ENCODE data around the gene ANXA11.
"Not testable (repeated sequence)": the region's sequence is repeated elsewhere in the genome, so short reads cannot be mapped to it uniquely, and the experiment has no call there.

ANXA11 gene

GRCh38 chr10:80164596-80164995 lies 40.7 kb downstream of the ANXA11 start:
- no peak for DNase-seq

GRCh38 chr10:80163741-80164341 lies 41.5 kb downstream of the ANXA11 start:
- no peak for DNase-seq

- DNase-seq, result no peak
Measured at GRCh38 chr10:80161321-80162083, 43.8 kb downstream of the ANXA11 start.

GRCh38 chr10:80160361-80161320 lies 44.7 kb downstream of the ANXA11 start:
- DNase-seq, result no peak

- no peak for DNase-seq
Measured at GRCh38 chr10:80159166-80159873, 46.0 kb downstream of the ANXA11 start.

- DNase-seq, result peak; percentile 92
Measured at GRCh38 chr10:80158598-80159127, 46.7 kb downstream of the ANXA11 start.

- no peak for DNase-seq
Measured at GRCh38 chr10:80158126-80158525, 47.2 kb downstream of the ANXA11 start.

GRCh38 chr10:80157561-80157960 lies 47.8 kb downstream of the ANXA11 start:
- no peak for DNase-seq

GRCh38 chr10:80156216-80156615 lies 49.1 kb downstream of the ANXA11 start:
- no peak for DNase-seq

GRCh38 chr10:80155696-80156215 lies 49.6 kb downstream of the ANXA11 start:
- no peak for DNase-seq

GRCh38 chr10:80154978-80155695 lies 50.2 kb downstream of the ANXA11 start:
- peak; percentile 79 for DNase-seq

- no peak for DNase-seq
Measured at GRCh38 chr10:80154626-80154977, 50.7 kb downstream of the ANXA11 start.

- no peak for DNase-seq
Measured at GRCh38 chr10:80153460-80153859, 51.9 kb downstream of the ANXA11 start.

GRCh38 chr10:80152820-80153219 lies 52.5 kb downstream of the ANXA11 start:
- no peak for DNase-seq

GRCh38 chr10:80150172-80150571 lies 55.2 kb downstream of the ANXA11 start:
- DNase-seq, result no peak

- DNase-seq, result no peak
Measured at GRCh38 chr10:80149123-80149522, 56.2 kb downstream of the ANXA11 start.

GRCh38 chr10:80148166-80148805 lies 57.1 kb downstream of the ANXA11 start:
- peak; percentile 20 for DNase-seq

GRCh38 chr10:80146918-80147317 lies 58.4 kb downstream of the ANXA11 start:
- DNase-seq, result no peak

GRCh38 chr10:80145406-80146308 lies 59.7 kb downstream of the ANXA11 start:
- not testable (repeated sequence) for DNase-seq

GRCh38 chr10:80144696-80145131 lies 60.6 kb downstream of the ANXA11 start:
- DNase-seq, result no peak

All from left hindlimb (tissue), 1 donor.